HG03469 (cell line): Measurements from ENCODE around the gene RNU5B-1.
"Not testable (repeated sequence)": the region's sequence is repeated elsewhere in the genome, so short reads cannot be mapped to it uniquely, and the experiment has no call there.

Experiments
- ATAC-seq: cut with Tn5 transposase; IDR thresholded peaks from one replicate; pipeline ENCODE4 v1.9.1; 2021; ENCODE audit warnings: mild to moderate bottlenecking, moderate library complexity, moderate number of reproducible peaks; ENCODE audit not compliant: unreplicated experiment

Gene RNU5B-1

DNA sequence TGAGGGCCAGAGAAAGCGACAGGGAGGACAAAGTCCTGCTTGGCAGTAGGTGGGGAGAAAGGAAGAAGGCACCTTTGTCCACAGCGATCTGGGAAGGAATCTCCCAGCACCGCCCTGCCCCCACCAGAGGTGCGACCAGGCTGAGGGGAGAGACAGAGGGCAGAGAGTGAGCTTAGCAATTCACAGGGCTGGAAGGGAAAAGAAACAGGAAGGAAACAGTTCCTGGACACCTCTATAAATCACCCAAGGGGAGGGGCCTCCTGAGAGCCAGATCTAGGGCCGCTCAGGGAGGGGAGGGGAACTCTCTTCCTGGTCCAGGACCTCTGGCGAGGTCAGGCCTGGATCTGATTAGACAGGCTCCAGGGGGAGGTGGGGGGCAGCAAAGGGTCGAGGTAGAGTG, 35.4 kb downstream of the RNU5B-1 start:
- ATAC-seq, result no peak

DNA sequence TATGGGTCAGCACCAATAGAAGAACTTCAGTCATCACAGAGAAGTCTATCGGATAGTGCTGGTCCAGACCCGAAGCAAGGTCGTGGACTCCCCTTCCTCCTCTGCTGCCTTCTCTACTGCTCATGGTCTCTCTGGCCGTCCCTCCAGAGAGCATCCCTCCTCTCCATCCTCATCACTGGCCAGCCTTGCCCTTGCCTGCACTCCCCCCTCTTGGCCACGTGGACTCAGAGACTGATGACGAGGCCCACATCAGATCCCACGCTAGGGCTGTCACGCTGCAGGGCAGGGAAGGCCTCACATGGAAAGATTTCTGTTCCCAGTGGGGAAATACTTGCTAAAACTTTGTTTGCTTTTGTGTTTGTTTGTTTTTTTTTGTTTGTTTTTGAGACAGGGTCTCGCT, 38.0 kb downstream of the RNU5B-1 start:
- ATAC-seq, result no peak

DNA sequence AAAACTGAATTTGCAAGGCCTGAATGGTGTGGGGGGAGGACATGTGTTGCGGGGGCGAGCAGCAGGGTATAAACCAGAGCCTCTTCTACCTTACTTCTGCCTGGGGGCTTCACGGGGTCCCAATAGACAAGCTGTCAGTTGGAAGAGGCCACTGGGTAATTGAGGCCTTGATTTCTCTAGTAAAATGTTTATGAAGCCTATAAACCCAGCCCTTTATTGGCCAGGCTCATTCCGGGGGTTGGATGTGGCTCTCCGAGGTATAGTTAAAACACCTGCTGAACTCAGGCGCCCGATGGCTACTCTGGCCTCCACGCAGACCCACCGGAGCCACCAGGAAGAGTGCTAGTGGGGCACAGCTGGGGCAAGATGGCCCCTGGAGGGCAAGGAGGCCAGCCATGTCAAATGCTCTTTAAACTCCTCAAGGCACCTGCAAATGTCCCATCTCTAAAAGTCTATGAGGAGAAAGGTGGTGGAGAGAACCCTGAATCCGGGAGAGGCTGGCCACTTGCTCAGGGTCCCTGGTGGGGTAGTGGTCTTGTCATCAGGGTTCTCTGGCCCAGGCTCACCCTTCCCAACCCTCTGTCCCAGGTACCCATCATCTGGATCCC, 39.0 kb downstream of the RNU5B-1 start:
- ATAC-seq, result no peak

GRCh38 chr15:65344214-65344913, 39.9 kb downstream of the RNU5B-1 start:
- no peak for ATAC-seq

- ATAC-seq, result no peak
Measured at GRCh38 chr15:65344914-65345275, 40.4 kb downstream of the RNU5B-1 start.

DNA sequence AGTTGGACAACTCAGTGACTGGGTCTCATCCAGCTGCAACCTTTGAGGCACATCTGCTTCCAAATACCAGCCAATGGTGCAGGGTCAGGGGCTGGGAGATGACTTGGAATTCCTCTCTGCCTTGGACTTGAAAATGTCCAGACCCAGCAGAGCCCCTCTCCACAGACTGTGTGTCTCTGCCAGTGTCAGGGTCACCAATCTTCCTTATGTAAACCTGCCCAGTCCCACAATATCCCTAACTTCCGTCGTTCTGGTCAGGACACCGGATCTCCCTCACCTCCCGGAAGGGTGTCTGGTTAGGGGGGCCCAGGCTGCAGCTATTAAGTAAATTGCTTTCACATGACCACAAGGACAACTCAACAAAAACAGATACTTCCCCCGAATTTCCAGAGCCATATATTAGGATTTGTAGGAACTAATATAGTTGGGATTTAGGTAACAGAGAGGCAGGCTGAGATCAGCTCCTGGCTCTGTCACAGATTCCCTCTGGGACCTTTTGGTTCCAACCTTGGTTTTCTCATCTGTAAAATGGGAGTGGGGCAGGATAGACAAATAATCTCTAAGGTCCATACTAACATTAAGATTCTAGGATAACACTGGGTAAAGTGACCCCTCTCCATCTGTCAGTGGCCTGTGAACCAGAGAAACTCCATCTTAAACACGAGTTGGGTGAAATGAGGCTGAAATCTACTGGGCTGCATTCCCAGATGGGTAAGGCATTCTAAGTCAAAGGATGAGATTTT, 42.5 kb downstream of the RNU5B-1 start:
- ATAC-seq, result no peak

DNA sequence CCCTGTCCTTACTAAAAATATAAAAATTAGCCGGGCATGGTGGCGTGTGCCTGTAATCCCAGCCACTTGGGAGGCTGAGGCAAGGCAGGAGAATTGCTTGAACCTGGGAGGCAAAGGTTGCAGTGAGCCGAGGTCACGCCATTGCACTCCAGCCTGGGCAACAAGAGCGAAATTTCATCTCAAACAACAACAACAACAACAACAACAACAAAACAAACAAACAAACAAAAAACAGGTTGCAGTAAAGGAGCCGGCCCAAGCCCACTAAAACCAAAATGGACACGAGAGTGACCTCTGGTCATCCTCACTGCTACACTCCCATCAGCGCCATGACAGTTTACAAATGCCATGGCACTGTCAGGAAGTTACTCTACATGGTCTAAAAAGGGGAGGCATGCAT, 43.3 kb downstream of the RNU5B-1 start:
- ATAC-seq, result not testable (repeated sequence)

- no peak for ATAC-seq
Measured at GRCh38 chr15:65349338-65349737, 44.9 kb downstream of the RNU5B-1 start.

DNA sequence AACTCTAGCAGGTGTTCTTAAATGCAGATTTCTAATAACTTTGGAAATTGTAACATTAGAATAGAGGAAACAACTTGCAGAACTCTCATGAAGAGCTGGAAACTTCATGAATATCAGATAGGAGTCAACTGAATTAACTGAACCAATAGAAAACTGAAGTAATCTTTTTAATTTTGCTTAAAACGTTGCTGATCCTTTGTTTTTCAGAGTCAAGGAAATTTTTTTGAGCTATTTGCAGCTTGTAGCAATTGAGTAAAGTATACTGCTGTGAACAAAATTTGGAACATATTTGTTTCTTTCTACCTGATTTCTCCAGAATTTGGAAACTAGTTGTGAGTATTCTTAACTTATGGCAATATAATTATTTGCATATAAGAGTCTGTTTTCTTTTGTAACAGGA, 47.5 kb downstream of the RNU5B-1 start:
- ATAC-seq, result not testable (repeated sequence)
